Esophagus muscularis mucosa (tissue), 3 donors: Measurements from ENCODE around the gene ST7.

Source experiments
- CTCF ChIP-seq, 3 experiments: fragments of 200-600 bp in 2 of 3; fragments of 450-650 bp in 1 of 3; sonication (generic) in 2 of 3; IDR thresholded peaks; one replicate each; pipeline ENCODE4 v1.5.1; 2017 to 2019; ENCODE audit warnings: antibody characterized with exemption in 3 of 3, mild to moderate bottlenecking in 2 of 3, moderate library complexity in 1 of 3
- POLR2A ChIP-seq: fragments of 450-650 bp; IDR thresholded peaks from one replicate; pipeline ENCODE4 v1.6.1; 2017; ENCODE audit warnings: antibody characterized with exemption, moderate library complexity, mild to moderate bottlenecking, low read depth
- POLR2AphosphoS5 ChIP-seq, 2 donors: sonication (generic); formaldehyde crosslinking; IDR thresholded peaks; one replicate each; pipeline ENCODE4 v1.6.1; 2017; ENCODE audit warnings: antibody characterized with exemption in 2 of 2

GRCh38 chr7:116998567-116999175, 45.4 kb downstream of the ST7 start:
- no peak for TF ChIP-seq CTCF (IDR thresholded peaks at IDR 0.05)
- no peak for TF ChIP-seq POLR2AphosphoS5 (IDR thresholded peaks at IDR 0.05)
- TF ChIP-seq POLR2A, result no peak
